ENCODE results near the gene IER5. TPM values are rescaled to one million over a fixed set of nuclear protein-coding genes. Genes with fewer than 3 reads are reported as not detected.
A peak's percentile ranks its signal among the peaks of the same experiment; 100 is the strongest.

Gene IER5
- total and polyA plus RNA-seq, 2 of the 13 experiments (the other 11 are each of a cell fraction or from before 2014, with no cell fraction given) = 2.5 to 3.5 TPM

- TF ChIP-seq ZBTB2 (CRISPR knock-in tag; IDR thresholded peaks at IDR 0.05; ENCODE audit: low read depth) (no peak), KAT8 (CRISPR knock-in tag; IDR thresholded peaks at IDR 0.05) (peak; percentile 68), REST (IDR thresholded peaks at IDR 0.05; ENCODE audit: borderline replicate concordance in 1 of 2, low read depth in 1 of 2, low read length in 2 of 2) (peak in 1 of 2 experiments; percentile 74; a peak in 1 of 4 replicates), ZBTB14 (CRISPR knock-in tag; IDR thresholded peaks at IDR 0.05) (peak; percentile 62; the same call in 1 of the 2 replicates), HNRNPK (IDR thresholded peaks at IDR 0.05; ENCODE audit: low read depth, low read length, poor library complexity, severe bottlenecking) (peak; percentile 14), ZSCAN12 (CRISPR knock-in tag; IDR thresholded peaks at IDR 0.05) (0 out of 2 replicates have a peak, but pooled peaks have one; percentile 66), ZNF720 (CRISPR knock-in tag; IDR thresholded peaks at IDR 0.05) (no peak), ZSCAN25 (CRISPR knock-in tag; IDR thresholded peaks at IDR 0.05) (peak; percentile 11; the same call in 1 of the 2 replicates), ZNF564 (CRISPR knock-in tag; IDR thresholded peaks at IDR 0.05) (peak; percentile 80), ZIK1 (CRISPR knock-in tag; IDR thresholded peaks at IDR 0.05; ENCODE audit: borderline replicate concordance, low read depth) (peak; percentile 34; the same call in 1 of the 2 replicates), PLRG1 (conservative IDR thresholded peaks at IDR 0.05) (no peak), ZBTB43 (CRISPR knock-in tag; conservative IDR thresholded peaks at IDR 0.05) (no peak), ZNF878 (CRISPR knock-in tag; IDR thresholded peaks at IDR 0.05) (peak; percentile 96), KLF6 (CRISPR knock-in tag; IDR thresholded peaks at IDR 0.05) (peak; percentile 96), KMT2A (CRISPR knock-in tag; IDR thresholded peaks at IDR 0.05) (peak; percentile 88; the same call in 1 of the 2 replicates), THAP11 (CRISPR knock-in tag; IDR thresholded peaks at IDR 0.05) (peak; percentile 69)
These were observed at the start of gene IER5 (continued) for GRCh38 chr1:181088079-181089016.
